GM19240 (cell line): ENCODE data around the gene CAPN2.

ENCODE experiments used
- DNase-seq: peaks from one replicate; pipeline ENCODE4 v3.0.0; 2011; ENCODE audit warnings: low spot score; ENCODE audit not compliant: insufficient read length

CAPN2 gene

GRCh38 chr1:223758734-223759133 is 46.4 kb downstream of the CAPN2 start:
- DNase-seq: no peak

DNA sequence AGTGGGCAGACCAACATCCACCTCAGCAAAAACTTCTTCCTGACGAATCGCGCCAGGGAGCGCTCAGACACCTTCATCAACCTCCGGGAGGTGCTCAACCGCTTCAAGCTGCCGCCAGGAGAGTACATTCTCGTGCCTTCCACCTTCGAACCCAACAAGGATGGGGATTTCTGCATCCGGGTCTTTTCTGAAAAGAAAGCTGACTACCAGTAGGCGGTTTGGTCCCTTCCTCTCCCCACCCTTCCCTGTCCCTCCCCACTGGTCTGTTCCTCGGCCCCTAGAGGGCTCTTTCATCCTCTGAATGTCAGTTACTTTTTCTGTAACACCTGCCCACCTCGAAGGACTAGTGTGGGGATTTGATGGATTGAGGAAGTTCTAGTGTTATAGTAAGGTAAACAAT is 46.9 kb downstream of the CAPN2 start:
- DNase-seq: no peak

DNA sequence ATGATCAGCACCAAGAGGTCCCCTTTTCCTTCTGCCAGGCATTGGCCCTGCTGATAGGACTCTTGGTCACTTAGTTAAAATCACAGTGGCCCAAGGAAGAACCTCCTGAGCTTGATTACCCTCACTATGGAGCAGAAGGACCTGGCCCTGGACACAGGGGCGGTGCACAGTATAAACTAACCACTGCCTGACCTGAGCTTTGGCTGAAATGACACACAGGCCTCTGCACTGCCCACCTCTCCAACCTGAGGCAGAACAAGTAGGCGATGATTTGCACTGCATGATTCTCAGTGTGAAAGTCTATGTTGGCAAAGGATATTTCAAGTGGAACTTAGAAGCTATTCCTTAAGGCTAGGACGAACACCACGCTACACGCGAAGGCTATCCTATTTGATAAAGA is 48.5 kb downstream of the CAPN2 start:
- no peak for DNase-seq

- no peak for DNase-seq
Measured at GRCh38 chr1:223761411-223761810, 49.1 kb downstream of the CAPN2 start.

DNA sequence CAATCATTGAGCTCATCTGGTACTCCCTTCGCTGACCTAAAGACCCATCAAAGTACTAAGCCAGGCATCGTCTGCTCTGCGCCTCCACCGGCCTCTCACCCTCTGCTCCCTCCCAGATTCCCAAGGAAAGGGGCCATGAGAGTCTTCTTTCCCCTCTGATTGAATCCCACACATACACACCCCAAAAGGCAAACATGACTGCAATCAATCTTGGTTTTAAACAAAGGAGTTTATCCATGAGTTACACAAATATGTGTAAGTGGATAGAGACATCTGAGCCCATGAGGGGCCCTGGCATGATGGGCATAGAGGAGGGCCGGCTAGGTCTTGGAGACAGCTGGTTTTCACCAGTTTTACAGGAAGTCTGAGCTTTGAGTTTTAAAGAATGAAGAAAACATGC is 50.9 kb downstream of the CAPN2 start:
- no peak for DNase-seq

GRCh38 chr1:223763881-223764280 is 51.5 kb downstream of the CAPN2 start:
- DNase-seq: no peak

- no peak for DNase-seq
Measured at GRCh38 chr1:223765036-223765718, 52.8 kb downstream of the CAPN2 start.

DNA sequence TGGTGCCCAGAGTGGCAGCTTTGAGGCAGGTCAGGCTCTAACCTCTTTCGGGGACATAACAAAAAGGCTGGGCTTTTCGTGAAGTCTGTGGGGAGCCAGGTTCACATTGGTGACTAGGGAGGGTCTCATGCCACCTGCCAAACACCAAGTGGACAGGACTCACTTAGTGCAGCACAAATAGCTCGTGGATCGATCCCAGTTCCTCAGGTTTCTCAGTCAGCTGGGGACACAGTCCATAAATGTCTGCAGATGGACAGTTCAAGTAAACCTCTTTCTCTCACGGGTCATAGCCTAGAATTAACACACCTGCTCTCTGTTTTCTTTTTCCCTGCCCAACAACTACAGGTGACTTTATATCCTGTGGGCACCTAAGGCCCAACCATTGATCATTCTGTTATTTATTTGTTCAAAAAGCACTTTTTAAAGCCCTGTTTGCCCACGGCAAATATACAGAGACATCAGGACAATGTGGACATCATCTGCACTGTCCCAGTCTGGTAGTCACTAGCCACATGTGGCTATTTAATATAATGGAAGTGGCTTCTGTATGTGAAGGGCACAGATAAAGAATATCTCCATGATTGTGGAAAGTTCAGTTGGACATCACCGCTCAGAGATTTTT is 53.5 kb downstream of the CAPN2 start:
- DNase-seq: no peak

- no peak for DNase-seq
Measured at GRCh38 chr1:223770621-223771315, 58.4 kb downstream of the CAPN2 start.

DNA sequence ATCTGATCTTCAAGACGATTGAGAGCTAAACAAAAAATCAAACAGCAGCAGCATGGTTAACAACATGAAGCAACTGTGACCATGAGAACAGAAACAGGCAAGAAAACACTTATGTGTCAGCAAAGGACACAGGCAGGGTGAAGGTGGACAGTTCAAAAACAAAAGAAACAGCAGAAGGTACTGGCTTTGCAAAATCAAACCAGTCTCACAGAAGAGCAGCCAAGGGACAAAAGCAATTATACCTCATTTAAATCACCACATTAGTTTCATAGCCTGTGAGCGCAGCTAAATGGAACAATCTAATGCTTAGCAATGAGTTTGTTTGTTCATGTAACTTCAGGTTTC is 59.1 kb downstream of the CAPN2 start:
- no peak for DNase-seq

DNA sequence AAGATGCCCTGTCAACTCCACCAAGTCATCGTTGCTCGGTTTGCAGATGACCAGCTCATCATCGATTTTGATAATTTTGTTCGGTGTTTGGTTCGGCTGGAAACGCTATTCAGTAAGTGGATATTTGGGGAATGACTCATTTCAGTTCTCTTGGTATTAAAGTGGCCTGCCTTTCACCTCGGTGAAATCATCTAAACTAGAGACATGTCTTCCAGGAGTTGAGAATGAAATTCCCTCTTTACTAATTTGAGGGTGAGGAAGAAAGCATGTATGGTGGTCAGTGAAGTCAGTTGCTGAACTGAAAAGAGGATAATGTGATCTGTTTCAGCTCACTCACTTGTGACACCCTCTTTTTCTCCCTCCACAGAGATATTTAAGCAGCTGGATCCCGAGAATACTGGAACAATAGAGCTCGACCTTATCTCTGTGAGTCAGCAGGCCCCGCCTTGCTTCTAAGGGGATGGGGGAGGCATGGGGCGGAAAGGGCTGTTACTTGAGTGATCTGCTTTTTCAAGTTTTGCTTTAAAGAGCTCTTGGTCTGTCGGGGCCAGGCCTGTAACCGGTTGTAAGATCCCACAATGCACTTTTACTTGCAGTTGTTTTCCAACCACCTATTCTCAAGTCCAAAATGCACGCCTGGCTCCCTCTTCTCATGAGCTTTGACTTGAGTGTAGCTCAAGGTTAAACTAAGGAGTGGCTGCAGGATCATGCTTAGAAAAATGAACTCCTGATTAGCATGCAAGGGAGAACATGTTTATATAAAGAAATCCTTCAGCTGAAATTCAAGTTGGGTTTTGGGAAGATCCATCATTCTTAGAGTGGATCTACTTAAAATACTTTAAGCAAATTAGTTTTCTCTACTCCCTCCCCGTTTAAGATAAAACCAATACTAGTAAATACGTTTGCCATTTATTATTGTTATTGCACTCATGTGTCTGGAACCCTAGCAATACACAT is 59.8 kb downstream of the CAPN2 start:
- DNase-seq: no peak

GRCh38 chr1:223772771-223773160 is 60.4 kb downstream of the CAPN2 start:
- no peak for DNase-seq

DNA sequence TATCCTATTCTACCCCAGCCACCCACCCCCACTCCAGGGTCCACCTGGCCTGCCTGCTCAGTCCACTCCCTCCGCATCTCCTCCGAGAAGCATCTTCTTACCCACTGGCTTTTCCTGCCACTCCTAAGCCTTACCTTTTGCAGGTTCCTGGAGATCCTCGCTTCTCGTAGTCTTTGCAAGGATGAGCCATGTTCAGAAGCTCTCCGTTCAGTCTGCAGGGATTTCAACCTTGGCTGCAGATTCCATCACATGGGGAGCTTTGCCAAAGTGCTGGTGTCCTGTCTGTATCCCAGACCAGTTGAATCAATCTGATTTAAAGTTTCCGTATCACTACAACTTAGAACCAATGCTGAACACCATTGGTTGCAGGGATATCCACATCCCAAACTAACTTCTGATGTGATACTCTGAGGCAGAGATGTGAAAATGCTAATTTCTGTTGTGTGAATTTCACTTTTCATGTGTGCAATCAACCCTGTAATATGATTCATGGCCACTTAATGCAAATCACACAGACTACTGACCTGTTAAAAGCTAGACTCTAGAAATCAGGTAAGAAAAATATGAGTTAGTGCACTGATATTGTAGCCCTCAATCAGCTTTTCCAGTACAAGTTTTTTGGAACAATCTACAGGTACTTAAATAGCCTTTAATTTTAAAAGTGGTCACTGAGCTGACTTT is 61.9 kb downstream of the CAPN2 start:
- no peak for DNase-seq

DNA sequence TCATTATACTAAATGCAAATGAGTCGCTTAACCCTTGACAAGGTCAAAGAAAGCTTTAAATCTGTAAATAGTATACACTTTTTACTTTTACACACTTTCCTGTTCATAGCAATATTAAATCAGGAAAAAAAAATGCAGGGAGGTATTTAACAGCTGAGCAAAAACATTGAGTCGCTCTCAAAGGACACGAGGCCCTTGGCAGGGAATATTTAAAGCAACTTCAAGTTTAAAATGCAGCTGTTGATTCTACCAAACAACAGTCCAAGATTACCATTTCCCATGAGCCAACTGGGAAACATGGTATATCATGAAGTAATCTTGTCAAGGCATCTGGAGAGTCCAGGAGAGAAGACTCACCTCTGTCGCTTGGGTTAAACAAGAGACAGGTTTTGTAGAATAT is 62.7 kb downstream of the CAPN2 start:
- DNase-seq: no peak

DNA sequence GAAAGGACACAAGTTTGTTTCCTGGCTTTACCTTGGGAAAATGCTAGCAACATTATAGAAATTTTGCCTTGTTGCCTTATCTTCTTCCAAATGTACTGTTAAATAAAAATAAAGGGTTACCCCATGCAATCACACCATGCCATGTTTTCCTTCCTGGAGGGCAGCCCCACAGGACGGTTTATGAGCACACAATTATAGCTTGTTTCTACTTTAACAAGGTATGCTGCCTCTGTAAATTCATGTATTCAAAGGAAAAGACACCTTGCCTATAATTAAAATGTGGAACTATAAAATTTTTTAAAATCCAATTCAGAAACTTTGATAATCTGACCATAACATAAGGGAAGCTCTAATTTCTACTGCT is 63.4 kb downstream of the CAPN2 start:
- DNase-seq: no peak

DNA sequence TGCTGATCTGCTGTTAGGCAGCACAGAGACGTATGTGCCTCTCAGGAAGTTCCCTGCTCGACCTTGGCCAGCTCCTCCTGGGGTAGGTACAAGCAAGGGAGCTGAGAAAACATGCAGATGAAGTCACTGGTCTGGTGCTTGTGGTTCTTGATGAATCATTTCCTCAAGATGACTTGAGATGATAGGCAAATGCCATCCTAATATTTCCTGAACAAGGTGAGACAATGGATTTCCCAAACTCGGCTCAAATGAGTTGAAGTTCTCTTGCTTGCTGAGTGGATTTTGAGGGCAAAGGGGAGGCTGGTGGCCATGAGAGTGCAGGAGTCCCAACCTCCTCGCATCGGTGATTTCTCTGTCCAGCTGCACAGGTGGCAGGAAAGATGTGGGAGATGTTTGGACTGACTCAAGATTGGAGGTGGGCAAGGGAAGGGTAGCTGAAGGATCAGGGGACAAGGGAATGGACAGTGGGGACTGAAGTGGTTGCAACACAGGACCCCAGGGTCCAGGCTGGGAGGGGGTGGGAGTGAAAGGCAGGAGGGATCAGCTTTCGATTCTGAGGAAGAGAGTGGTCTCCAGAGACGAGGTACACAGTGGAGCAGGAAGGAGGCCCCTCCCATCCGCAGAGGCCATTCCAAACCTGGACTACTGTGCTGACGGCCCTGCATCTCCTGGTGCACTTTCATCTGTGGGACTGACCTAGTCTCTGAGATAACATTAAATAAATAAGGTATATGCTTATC is 63.9 kb downstream of the CAPN2 start:
- DNase-seq: no peak

GRCh38 chr1:223776826-223777454 is 64.6 kb downstream of the CAPN2 start:
- no peak for DNase-seq

- DNase-seq: no peak
Measured at GRCh38 chr1:223780318-223780717, 68.0 kb downstream of the CAPN2 start.

GRCh38 chr1:223780949-223781348 is 68.6 kb downstream of the CAPN2 start:
- DNase-seq: no peak

DNA sequence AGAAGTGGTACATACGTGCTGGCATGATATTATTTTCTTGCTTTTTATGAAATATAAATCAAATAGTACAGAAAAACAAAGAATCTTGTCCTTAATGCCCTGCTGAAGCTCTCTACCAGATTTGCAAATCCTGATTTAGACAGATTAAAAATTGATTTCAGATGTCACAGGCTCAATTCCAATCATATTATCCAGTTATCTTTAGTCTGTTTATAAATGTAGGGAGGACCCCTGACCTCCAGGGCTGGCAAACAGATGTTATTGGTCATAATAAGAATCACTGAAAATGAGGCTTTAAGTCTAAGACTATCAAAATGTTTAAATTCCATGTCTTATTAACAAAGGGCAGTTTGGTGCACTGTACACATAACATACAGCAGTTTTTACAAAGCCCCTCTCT is 71.3 kb downstream of the CAPN2 start:
- no peak for DNase-seq
